OCI-LY7 (cell line): ENCODE measurements around the gene LPIN1. TPM values are rescaled to one million over a fixed set of nuclear protein-coding genes. Genes with fewer than 3 reads are reported as not detected.

Experiments used
- BruUV-seq: library from RNA; stranded (reverse); fragments of 400-500 nt; replicated peaks from 2 replicates; lab custom pipeline; 2021; lab: Mats Ljungman, UMichigan
- CTCF ChIA-PET: fragments of 300-600 bp; sonication (Branson Sonifier 250); formaldehyde crosslinking; loops from one replicate; lab custom pipeline; 2022; ENCODE audit warnings: antibody characterized with exemption; ENCODE audit not compliant: unreplicated experiment; lab: Charles Lee
- POLR2A ChIA-PET: fragments of 300-600 bp; sonication (Branson Sonifier 250); formaldehyde crosslinking; loops from one replicate; lab custom pipeline; 2022; ENCODE audit warnings: antibody characterized with exemption; lab: Charles Lee
- DNase-seq: peaks from one replicate; pipeline ENCODE4 v3.0.0-alpha.2; 2015; ENCODE audit warnings: low spot score
- H2AFZ ChIP-seq: fragments of 200-600 bp; sonication (generic), shearing (Covaris generic); 2 replicates; pipeline ENCODE4 v1.6.1; 2014; ENCODE audit warnings: mild to moderate bottlenecking, antibody characterized with exemption, low read length, moderate library complexity
- H3K27ac ChIP-seq: fragments of 200-600 bp; sonication (generic); 2 replicates; pipeline ENCODE4 v1.5.1; 2014; ENCODE audit warnings: mixed run types, low read depth, mild to moderate bottlenecking, moderate library complexity, low read length, inconsistent platforms; ENCODE audit not compliant: poor library complexity, severe bottlenecking
- H3K36me3 ChIP-seq: fragments of 200-600 bp; sonication (generic); 2 replicates; pipeline ENCODE4 v1.6.1; 2014; ENCODE audit warnings: mild to moderate bottlenecking, antibody characterized with exemption, low read length, moderate library complexity, mixed read lengths; ENCODE audit not compliant: insufficient read depth
- H3K4me1 ChIP-seq: fragments of 200-600 bp; sonication (generic); 2 replicates; pipeline ENCODE4 v1.5.1; 2014; ENCODE audit warnings: mild to moderate bottlenecking, low read length; ENCODE audit not compliant: insufficient read depth, poor library complexity, severe bottlenecking
- H3K4me2 ChIP-seq: fragments of 200-600 bp; sonication (generic); 2 replicates; pipeline ENCODE4 v1.6.1; 2014; ENCODE audit warnings: mild to moderate bottlenecking, low read length
- H3K4me3 ChIP-seq: fragments of 200-600 bp; sonication (generic); 2 replicates; pipeline ENCODE4 v1.5.1; 2014; ENCODE audit warnings: mild to moderate bottlenecking, low read depth, low read length; ENCODE audit not compliant: poor library complexity, severe bottlenecking
- H3K79me2 ChIP-seq: fragments of 200-600 bp; sonication (generic); 2 replicates; pipeline ENCODE4 v1.6.1; 2016; ENCODE audit warnings: low read depth, mild to moderate bottlenecking, low read length, moderate library complexity, mixed read lengths; ENCODE audit not compliant: insufficient read depth
- H3K9me2 ChIP-seq: fragments of 200-600 bp; sonication (generic); 2 replicates; pipeline ENCODE4 v1.6.1; 2016; ENCODE audit warnings: mild to moderate bottlenecking, low read length, mixed read lengths; ENCODE audit not compliant: insufficient read depth
- H3K9me3 ChIP-seq: fragments of 200-600 bp; sonication (generic); 2 replicates; pipeline ENCODE4 v1.6.1; 2014; ENCODE audit warnings: mild to moderate bottlenecking, mixed run types, low read length, mixed read lengths
- H4K20me1 ChIP-seq: fragments of 200-600 bp; sonication (generic); 2 replicates; pipeline ENCODE4 v1.6.1; 2014; ENCODE audit warnings: mild to moderate bottlenecking, antibody characterized with exemption, low read length, moderate library complexity, mixed read lengths; ENCODE audit not compliant: insufficient read depth
- CTCF ChIP-seq: fragments of 200-600 bp; sonication (generic); conservative IDR thresholded peaks from 2 replicates; pipeline ENCODE4 v1.5.1; 2014; ENCODE audit warnings: mild to moderate bottlenecking, antibody characterized with exemption, low read length, moderate library complexity, mixed read lengths
- EZH2phosphoT487 ChIP-seq: fragments of 200-600 bp; sonication (generic); IDR thresholded peaks from 2 replicates; pipeline ENCODE4 v1.6.1; 2018; ENCODE audit warnings: low read depth, borderline replicate concordance, mild to moderate bottlenecking, mixed run types, antibody characterized with exemption, low read length, moderate library complexity, mixed read lengths
- intact Hi-C: fragments of 100-400 bp; cut with micrococcal nuclease; formaldehyde crosslinking; loops from one replicate; pipeline ENCODE4 v1.10.0; 2022; ENCODE audit not compliant: unreplicated experiment
- total RNA-seq, 2 experiments: library from RNA; depleted of rRNA in 1 of 2; stranded (reverse); fragments of >200 nt in 1 of 2; shearing (Covaris generic) in 1 of 2; gene quantifications; 2 replicates each; pipeline ENCODE4 v1.2.3, GENCODE V29; 2014 to 2022

Gene LPIN1
- total RNA-seq, 2 experiments from 2014 or later: 56.9 to 70.2 TPM

GRCh38 chr2:11778416-11778815 lies 32.0 kb downstream of the LPIN1 start:
- H3K9me3 ChIP-seq: no peaks in the 10 kb centered on the region
- no peaks in the 10 kb centered on the region for H4K20me1 ChIP-seq
- H3K9me2 ChIP-seq: no peaks in the 10 kb centered on the region
- peaks cover 76% of the 10 kb centered on the region for H3K36me3 ChIP-seq
- DNase-seq: no peak
- H3K27ac ChIP-seq: no peak overlapping the region
- TF ChIP-seq CTCF (no peak), EZH2phosphoT487 (no peak)
- H3K4me2 ChIP-seq: no peak overlapping the region
- intact Hi-C loops: loop anchor here (2.0 kb wide), 1 partner anchor 32 kb away; the partner anchor contains the start of gene LPIN1
- no peak overlapping the region for H3K4me3 ChIP-seq
- no TSS peak for BruUV-seq
- POLR2A ChIA-PET: no interaction called here
- CTCF ChIA-PET: no interaction called here
- H3K79me2 ChIP-seq: no peaks in the 10 kb centered on the region
- no peak overlapping the region for H2AFZ ChIP-seq
- peaks cover 15% of the 10 kb centered on the region for H3K4me1 ChIP-seq

DNA sequence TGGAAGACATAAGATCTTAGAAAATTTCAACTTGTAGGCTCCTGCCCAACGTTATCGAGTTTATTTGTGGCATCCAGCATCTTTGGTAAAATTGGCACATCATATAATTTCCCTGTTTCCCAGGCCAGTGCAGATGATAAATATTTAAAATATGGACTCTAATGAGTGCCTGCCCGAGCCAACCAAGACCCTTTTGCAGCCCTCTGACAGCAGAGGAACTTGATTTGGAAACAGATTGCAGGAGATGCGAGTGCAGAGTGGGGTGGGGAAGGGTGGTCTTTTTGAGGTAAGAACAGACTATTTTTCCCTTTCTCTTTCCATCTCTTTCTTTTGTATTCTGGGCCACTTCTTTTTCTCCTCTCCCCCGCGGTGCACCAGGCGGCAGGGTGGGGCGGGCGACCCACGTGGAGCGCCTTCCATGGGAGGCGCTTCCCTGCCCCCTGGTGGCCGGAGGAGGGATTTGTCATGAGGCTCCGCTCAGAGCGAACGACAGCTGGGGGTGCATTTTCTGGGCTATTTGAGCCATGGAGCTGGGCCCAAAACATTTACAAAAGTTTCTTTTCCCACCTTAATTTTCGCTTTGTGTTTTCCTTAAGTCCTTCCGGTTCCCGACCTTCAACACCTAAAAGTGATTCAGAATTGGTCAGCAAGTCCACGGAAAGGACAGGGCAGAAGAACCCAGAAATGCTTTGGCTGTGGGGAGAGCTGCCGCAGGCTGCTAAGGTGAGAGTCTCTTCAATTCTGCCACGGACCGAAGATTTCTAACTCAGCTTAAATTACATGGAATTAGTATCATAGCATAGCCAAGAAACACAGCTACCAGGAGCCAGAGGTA lies 32.7 kb downstream of the LPIN1 start:
- Histone ChIP-seq H3K4me3 (no peak overlapping the region), H2AFZ (no peak overlapping the region), H3K36me3 (peaks cover 76% of the 10 kb centered on the region), H3K27ac (no peak overlapping the region), H3K4me1 (peaks cover 15% of the 10 kb centered on the region), H3K9me3 (no peaks in the 10 kb centered on the region), H3K9me2 (no peaks in the 10 kb centered on the region), H4K20me1 (no peaks in the 10 kb centered on the region), H3K4me2 (peak overlapping the region; percentile 39; the same call in 1 of the 2 replicates), H3K79me2 (no peaks in the 10 kb centered on the region)
- ChIA-PET CTCF (interaction anchor here (0.6 to 2.3 kb wide), 10 partner anchors 26 to 91 kb away, joined by 3 to 9 read pairs (median 4); no protein-coding TSS in a partner anchor), POLR2A (interaction anchor here (0.8 to 1.2 kb wide), 2 partner anchors 36 to 41 kb away, joined by 3 read pairs; no protein-coding TSS in a partner anchor)
- TF ChIP-seq CTCF: peak; percentile 97
- no peak for TF ChIP-seq EZH2phosphoT487
- intact Hi-C loops: loop anchor here (1.0 to 2.0 kb wide), 4 partner anchors 32 to 91 kb away; partner anchors contain the start of gene LPIN1
- DNase-seq: peak; percentile 81
- BruUV-seq: no TSS peak
